ENCODE measurements around the gene DPM1.

DNA sequence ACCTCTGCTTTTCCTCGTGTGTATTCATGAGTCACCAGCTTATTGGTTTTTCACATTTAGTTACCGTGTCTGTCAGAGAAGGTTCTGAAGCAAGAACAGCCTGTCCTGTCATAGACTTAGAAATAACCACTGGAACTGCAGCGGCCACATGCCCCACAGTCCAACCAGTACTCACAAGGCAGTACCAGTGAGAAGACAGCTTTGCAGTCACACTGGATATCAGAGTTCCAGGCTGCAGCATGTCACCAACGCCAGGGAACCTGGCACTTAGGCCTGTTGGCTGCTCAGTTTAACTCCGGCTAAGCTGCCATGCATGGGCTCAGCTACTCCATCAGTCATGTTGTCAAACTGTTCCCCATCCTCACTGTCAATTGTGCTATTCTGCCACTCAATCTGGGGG lies 67.2 kb downstream of the DPM1 start:
- TF ChIP-seq POLR2A (IDR thresholded peaks at IDR 0.05) = no peak
- TF ChIP-seq, protein P1, sequence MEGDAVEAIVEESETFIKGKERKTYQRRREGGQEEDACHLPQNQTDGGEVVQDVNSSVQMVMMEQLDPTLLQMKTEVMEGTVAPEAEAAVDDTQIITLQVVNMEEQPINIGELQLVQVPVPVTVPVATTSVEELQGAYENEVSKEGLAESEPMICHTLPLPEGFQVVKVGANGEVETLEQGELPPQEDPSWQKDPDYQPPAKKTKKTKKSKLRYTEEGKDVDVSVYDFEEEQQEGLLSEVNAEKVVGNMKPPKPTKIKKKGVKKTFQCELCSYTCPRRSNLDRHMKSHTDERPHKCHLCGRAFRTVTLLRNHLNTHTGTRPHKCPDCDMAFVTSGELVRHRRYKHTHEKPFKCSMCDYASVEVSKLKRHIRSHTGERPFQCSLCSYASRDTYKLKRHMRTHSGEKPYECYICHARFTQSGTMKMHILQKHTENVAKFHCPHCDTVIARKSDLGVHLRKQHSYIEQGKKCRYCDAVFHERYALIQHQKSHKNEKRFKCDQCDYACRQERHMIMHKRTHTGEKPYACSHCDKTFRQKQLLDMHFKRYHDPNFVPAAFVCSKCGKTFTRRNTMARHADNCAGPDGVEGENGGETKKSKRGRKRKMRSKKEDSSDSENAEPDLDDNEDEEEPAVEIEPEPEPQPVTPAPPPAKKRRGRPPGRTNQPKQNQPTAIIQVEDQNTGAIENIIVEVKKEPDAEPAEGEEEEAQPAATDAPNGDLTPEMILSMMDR (IDR thresholded peaks at IDR 0.05) = no peak

Data from thyroid gland (tissue), 4 donors.